Loucy (cell line): ENCODE data around the gene SC5D.

ENCODE experiments used
- H2AFZ ChIP-seq: fragments of 200-600 bp; sonication (generic); 2 replicates; pipeline ENCODE4 v1.6.0; 2016; ENCODE audit warnings: antibody characterized with exemption, mild to moderate bottlenecking, low read length, moderate library complexity
- H3F3A ChIP-seq: fragments of 200-600 bp; 2 replicates; pipeline ENCODE4 v1.6.0; 2016; ENCODE audit warnings: antibody characterized with exemption, low read depth, mild to moderate bottlenecking
- H3K27me3 ChIP-seq: fragments of 200-600 bp; sonication (generic); 2 replicates; pipeline ENCODE4 v1.6.1; 2014; ENCODE audit warnings: low read length, mild to moderate bottlenecking; ENCODE audit not compliant: insufficient read depth, poor library complexity, severe bottlenecking
- H3K36me3 ChIP-seq: fragments of 200-600 bp; sonication (generic); 2 replicates; pipeline ENCODE4 v1.6.1; 2016; ENCODE audit warnings: low read length; ENCODE audit not compliant: insufficient read depth
- H3K4me1 ChIP-seq: fragments of 200-600 bp; sonication (generic); 2 replicates; pipeline ENCODE4 v1.5.1; 2014; ENCODE audit warnings: low read length, mild to moderate bottlenecking; ENCODE audit not compliant: insufficient read depth, poor library complexity, severe bottlenecking
- H3K4me2 ChIP-seq: fragments of 200-600 bp; sonication (generic); 2 replicates; pipeline ENCODE4 v1.6.0; 2014; ENCODE audit warnings: antibody characterized with exemption, low read length, low read depth, mild to moderate bottlenecking; ENCODE audit not compliant: poor library complexity, severe bottlenecking
- H3K4me3 ChIP-seq: fragments of 200-600 bp; sonication (generic); 2 replicates; pipeline ENCODE4 v1.5.1; 2014; ENCODE audit warnings: low read length, mild to moderate bottlenecking, mixed read lengths; ENCODE audit not compliant: poor library complexity, severe bottlenecking
- H3K79me2 ChIP-seq: fragments of 200-600 bp; sonication (generic); 2 replicates; pipeline ENCODE4 v1.6.1; 2014; ENCODE audit warnings: low read length; ENCODE audit not compliant: insufficient read depth
- H3K9ac ChIP-seq: fragments of 200-600 bp; sonication (generic); 2 replicates; pipeline ENCODE4 v1.6.0; 2014; ENCODE audit warnings: mild to moderate bottlenecking, low read depth, low read length, moderate library complexity; ENCODE audit not compliant: poor library complexity, severe bottlenecking
- H3K9me2 ChIP-seq: fragments of 200-600 bp; sonication (generic); replicated peaks from 2 replicates; pipeline ENCODE4 v1.6.1; 2016; ENCODE audit warnings: low read depth, low read length, mixed read lengths
- H3K9me3 ChIP-seq: fragments of 200-600 bp; sonication (generic); 2 replicates; pipeline ENCODE4 v1.6.1; 2014; ENCODE audit warnings: mild to moderate bottlenecking, antibody characterized with exemption, low read length, low read depth; ENCODE audit not compliant: insufficient read depth
- H4K20me1 ChIP-seq: fragments of 200-600 bp; sonication (generic); 2 replicates; pipeline ENCODE4 v1.6.0; 2014; ENCODE audit warnings: antibody characterized with exemption, low read length, mild to moderate bottlenecking; ENCODE audit not compliant: insufficient read depth, poor library complexity, severe bottlenecking
- EZH2phosphoT487 ChIP-seq: fragments of 200-600 bp; IDR thresholded peaks from 2 replicates; pipeline ENCODE4 v1.6.1; 2018; ENCODE audit warnings: antibody characterized with exemption, mild to moderate bottlenecking, moderate library complexity, borderline replicate concordance
- TF ChIP-seq, protein P1 (sequence below): fragments of 200-600 bp; sonication (generic); conservative IDR thresholded peaks from 2 replicates; pipeline ENCODE4 v1.5.1; 2014; ENCODE audit warnings: mild to moderate bottlenecking, antibody characterized with exemption, low read length

SC5D gene

DNA sequence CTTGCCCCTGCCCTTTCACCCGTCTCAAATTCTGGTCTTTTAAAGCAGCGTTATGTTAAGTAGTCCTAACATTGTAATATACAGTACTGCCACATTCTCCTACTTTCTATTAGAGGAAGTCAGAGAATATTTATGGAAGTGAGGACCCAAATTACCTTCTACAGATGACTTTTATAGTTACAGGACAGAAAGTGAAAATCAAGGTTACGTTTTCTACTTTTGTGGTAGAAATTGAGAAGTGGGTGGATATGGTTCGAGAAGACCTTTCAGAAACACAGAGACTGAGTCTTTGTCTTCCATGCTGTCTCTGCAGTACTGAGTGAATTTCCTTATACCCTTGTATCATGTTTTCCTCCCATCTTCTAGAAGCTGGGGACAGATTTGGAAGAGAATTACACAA is 17.1 kb downstream of the SC5D start:
- TF ChIP-seq, protein P1, sequence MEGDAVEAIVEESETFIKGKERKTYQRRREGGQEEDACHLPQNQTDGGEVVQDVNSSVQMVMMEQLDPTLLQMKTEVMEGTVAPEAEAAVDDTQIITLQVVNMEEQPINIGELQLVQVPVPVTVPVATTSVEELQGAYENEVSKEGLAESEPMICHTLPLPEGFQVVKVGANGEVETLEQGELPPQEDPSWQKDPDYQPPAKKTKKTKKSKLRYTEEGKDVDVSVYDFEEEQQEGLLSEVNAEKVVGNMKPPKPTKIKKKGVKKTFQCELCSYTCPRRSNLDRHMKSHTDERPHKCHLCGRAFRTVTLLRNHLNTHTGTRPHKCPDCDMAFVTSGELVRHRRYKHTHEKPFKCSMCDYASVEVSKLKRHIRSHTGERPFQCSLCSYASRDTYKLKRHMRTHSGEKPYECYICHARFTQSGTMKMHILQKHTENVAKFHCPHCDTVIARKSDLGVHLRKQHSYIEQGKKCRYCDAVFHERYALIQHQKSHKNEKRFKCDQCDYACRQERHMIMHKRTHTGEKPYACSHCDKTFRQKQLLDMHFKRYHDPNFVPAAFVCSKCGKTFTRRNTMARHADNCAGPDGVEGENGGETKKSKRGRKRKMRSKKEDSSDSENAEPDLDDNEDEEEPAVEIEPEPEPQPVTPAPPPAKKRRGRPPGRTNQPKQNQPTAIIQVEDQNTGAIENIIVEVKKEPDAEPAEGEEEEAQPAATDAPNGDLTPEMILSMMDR, result no peak
- TF ChIP-seq EZH2phosphoT487, result no peak
- no peak overlapping the region for H3K9ac ChIP-seq
- no peaks in the 10 kb centered on the region for H4K20me1 ChIP-seq
- H3K9me3 ChIP-seq, result no peaks in the 10 kb centered on the region
- no peaks in the 10 kb centered on the region for H3F3A ChIP-seq
- H3K4me3 ChIP-seq, result no peak overlapping the region
- no peak overlapping the region for H2AFZ ChIP-seq
- H3K27me3 ChIP-seq, result no peaks in the 10 kb centered on the region
- no peaks in the 10 kb centered on the region for H3K79me2 ChIP-seq
- no peaks in the 10 kb centered on the region for H3K9me2 ChIP-seq
- H3K4me2 ChIP-seq, result no peak overlapping the region
- H3K36me3 ChIP-seq, result peaks cover 33% of the 10 kb centered on the region; the same call in 1 of the 2 replicates
- no peaks in the 10 kb centered on the region for H3K4me1 ChIP-seq

DNA sequence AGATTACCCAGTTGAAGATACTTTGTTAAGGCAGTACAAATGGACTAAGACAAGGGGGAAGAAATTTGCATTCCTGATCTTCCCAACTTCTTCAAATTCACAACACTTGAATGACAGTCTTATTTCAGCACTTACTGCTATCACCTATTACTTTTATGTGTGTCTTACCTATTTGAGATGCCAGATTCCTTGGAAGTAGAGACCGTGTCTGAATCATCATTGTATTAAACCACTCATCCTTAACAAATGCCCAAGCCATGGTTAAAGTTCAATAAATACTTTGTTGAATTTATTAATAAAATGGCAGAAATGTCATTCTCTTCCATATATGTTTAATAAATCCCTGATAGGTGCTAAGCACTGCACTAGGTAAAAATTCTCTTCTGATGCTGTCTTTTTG is 18.3 kb downstream of the SC5D start:
- no peaks in the 10 kb centered on the region for H3K79me2 ChIP-seq
- no peak for TF ChIP-seq EZH2phosphoT487
- TF ChIP-seq, protein P1, result no peak
- H2AFZ ChIP-seq, result no peak overlapping the region
- peaks cover 20% of the 10 kb centered on the region; the same call in 1 of the 2 replicates for H3K36me3 ChIP-seq
- H3K9ac ChIP-seq, result no peak overlapping the region
- H3K4me2 ChIP-seq, result no peak overlapping the region
- no peak overlapping the region for H3K4me3 ChIP-seq
- no peaks in the 10 kb centered on the region for H3K9me2 ChIP-seq
- H3K27me3 ChIP-seq, result no peaks in the 10 kb centered on the region
- H3F3A ChIP-seq, result no peaks in the 10 kb centered on the region
- no peaks in the 10 kb centered on the region for H3K9me3 ChIP-seq
- H3K4me1 ChIP-seq, result no peaks in the 10 kb centered on the region
- no peaks in the 10 kb centered on the region for H4K20me1 ChIP-seq

DNA sequence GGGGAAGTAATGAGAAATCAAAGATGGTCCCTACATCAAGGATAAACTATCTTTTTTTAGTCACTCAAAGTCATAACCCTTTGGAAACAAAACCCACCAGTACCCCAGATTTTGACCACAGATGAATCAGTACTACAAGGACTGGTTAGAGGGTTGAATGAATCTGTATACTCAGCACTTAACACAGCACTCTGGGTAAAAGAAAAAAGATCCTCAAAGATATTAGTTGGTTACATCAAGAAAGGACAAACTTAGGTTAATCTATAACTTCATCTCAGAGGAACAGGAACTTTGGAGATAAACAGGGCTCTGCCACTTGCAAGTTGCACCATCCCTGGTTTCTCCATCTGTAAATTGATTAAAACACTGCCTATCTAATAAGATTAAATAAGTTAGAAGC is 18.8 kb downstream of the SC5D start:
- no peaks in the 10 kb centered on the region for H4K20me1 ChIP-seq
- no peaks in the 10 kb centered on the region for H3F3A ChIP-seq
- no peak overlapping the region for H2AFZ ChIP-seq
- H3K9me2 ChIP-seq, result no peaks in the 10 kb centered on the region
- peaks cover 16% of the 10 kb centered on the region; the same call in 1 of the 2 replicates for H3K36me3 ChIP-seq
- H3K9ac ChIP-seq, result no peak overlapping the region
- H3K4me1 ChIP-seq, result no peaks in the 10 kb centered on the region
- H3K27me3 ChIP-seq, result no peaks in the 10 kb centered on the region
- TF ChIP-seq, protein P1, result no peak
- no peak for TF ChIP-seq EZH2phosphoT487
- H3K79me2 ChIP-seq, result no peaks in the 10 kb centered on the region
- no peak overlapping the region for H3K4me3 ChIP-seq
- no peak overlapping the region for H3K4me2 ChIP-seq
- no peaks in the 10 kb centered on the region for H3K9me3 ChIP-seq
